Calu3 (cell line): Measurements from ENCODE around the gene AMBRA1. TPM values are rescaled to one million over a fixed set of nuclear protein-coding genes. Genes with fewer than 3 reads are reported as not detected.
A peak's percentile ranks its signal among the peaks of the same experiment; 100 is the strongest.

Experiments used
- BruUV-seq: library from RNA; stranded (reverse); fragments of 400-500 nt; replicated peaks from 2 replicates; lab custom pipeline; 2021; lab: Mats Ljungman, UMichigan
- CTCF ChIA-PET: fragments of 300-600 bp; sonication (Branson Sonifier 250); formaldehyde crosslinking; loops from one replicate; lab custom pipeline; 2022; ENCODE audit warnings: antibody characterized with exemption; lab: Charles Lee
- DNase-seq: peaks from one replicate; pipeline ENCODE4 v3.0.0; 2022
- H3K27ac Mint-ChIP-seq: one replicate; pipeline ENCODE4 v1.8.0; 2022; ENCODE audit warnings: mixed read lengths; ENCODE audit not compliant: unreplicated experiment
- H3K27me3 Mint-ChIP-seq: one replicate; pipeline ENCODE4 v1.8.0; 2022; ENCODE audit warnings: mixed read lengths; ENCODE audit not compliant: unreplicated experiment
- H3K36me3 Mint-ChIP-seq: one replicate; pipeline ENCODE4 v1.8.0; 2022; ENCODE audit warnings: mild to moderate bottlenecking, moderate library complexity, mixed read lengths; ENCODE audit not compliant: insufficient read depth, unreplicated experiment
- H3K4me1 Mint-ChIP-seq: one replicate; pipeline ENCODE4 v1.8.0; 2022; ENCODE audit warnings: mild to moderate bottlenecking, low read depth, mixed read lengths; ENCODE audit not compliant: unreplicated experiment
- H3K4me3 Mint-ChIP-seq: one replicate; pipeline ENCODE4 v1.8.0; 2022; ENCODE audit warnings: mild to moderate bottlenecking, low read depth, moderate library complexity, mixed read lengths; ENCODE audit not compliant: unreplicated experiment
- H3K9me3 Mint-ChIP-seq: one replicate; pipeline ENCODE4 v1.8.0; 2022; ENCODE audit warnings: low read depth, mixed read lengths; ENCODE audit not compliant: unreplicated experiment
- CTCF ChIP-seq: fragments of 200-600 bp; IDR thresholded peaks from one replicate; pipeline ENCODE4 v1.8.0; 2022; ENCODE audit warnings: antibody characterized with exemption; ENCODE audit not compliant: unreplicated experiment
- intact Hi-C: fragments of 100-400 bp; cut with micrococcal nuclease; formaldehyde crosslinking; loops from one replicate; pipeline ENCODE4 v1.10.0; 2022; ENCODE audit not compliant: unreplicated experiment
- total RNA-seq: library from RNA; stranded (reverse); gene quantifications from 2 replicates; pipeline ENCODE4 v1.2.3, GENCODE V29; 2022

The AMBRA1 gene
- total RNA-seq, 1 experiment from 2014 or later = 35.0 TPM

- CTCF ChIA-PET = no interaction called here
- Mint-ChIP-seq H3K27me3 (no peaks in the 10 kb centered on the region), H3K9me3 (no peaks in the 10 kb centered on the region), H3K4me1 (no peaks in the 10 kb centered on the region), H3K27ac (no peak overlapping the region), H3K36me3 (peaks cover 16% of the 10 kb centered on the region), H3K4me3 (no peak overlapping the region)
- no peak for TF ChIP-seq CTCF
- DNase-seq = no peak
- intact Hi-C loops = loop anchor here (5.0 kb wide), 1 partner anchor 46 kb away; no protein-coding TSS in a partner anchor
- BruUV-seq = no TSS peak
These were observed 102.0 kb downstream of the AMBRA1 start for GRCh38 chr11:46491661-46492330.

GRCh38 chr11:46490666-46491065 is 103.2 kb downstream of the AMBRA1 start:
- no peak for TF ChIP-seq CTCF
- H3K36me3 Mint-ChIP-seq = peaks cover 16% of the 10 kb centered on the region
- H3K4me1 Mint-ChIP-seq = no peaks in the 10 kb centered on the region
- no peak for DNase-seq
- intact Hi-C loops = loop anchor here (5.0 kb wide), 1 partner anchor 47 kb away; no protein-coding TSS in a partner anchor
- H3K27ac Mint-ChIP-seq = no peak overlapping the region
- H3K27me3 Mint-ChIP-seq = no peaks in the 10 kb centered on the region
- CTCF ChIA-PET = interaction anchor here (0.7 to 1.5 kb wide), 8 partner anchors 10 to 127 kb away, joined by 3 to 12 read pairs (median 4); partner anchors contain the start of genes AMBRA1 and ATG13
- no TSS peak for BruUV-seq
- no peaks in the 10 kb centered on the region for H3K9me3 Mint-ChIP-seq
- H3K4me3 Mint-ChIP-seq = no peak overlapping the region

- CTCF ChIA-PET = interaction anchor here (0.6 to 1.5 kb wide), 12 partner anchors 10 to 288 kb away, joined by 3 to 12 read pairs (median 4); partner anchors contain the start of genes AMBRA1 and ATG13
- Mint-ChIP-seq H3K36me3 (peaks cover 16% of the 10 kb centered on the region), H3K4me1 (no peaks in the 10 kb centered on the region), H3K27ac (no peak overlapping the region), H3K4me3 (no peak overlapping the region), H3K9me3 (no peaks in the 10 kb centered on the region), H3K27me3 (no peaks in the 10 kb centered on the region)
- TF ChIP-seq CTCF = peak; percentile 47
- peak; percentile 48 for DNase-seq
- no TSS peak for BruUV-seq
- intact Hi-C loops = loop anchor here (5.0 kb wide), 1 partner anchor 47 kb away; no protein-coding TSS in a partner anchor
These were observed 103.9 kb downstream of the AMBRA1 start for GRCh38 chr11:46489656-46490560.

GRCh38 chr11:46485856-46486443 is 107.9 kb downstream of the AMBRA1 start:
- H3K27ac Mint-ChIP-seq = no peak overlapping the region
- intact Hi-C loops = no loop called here
- BruUV-seq = no TSS peak
- no peaks in the 10 kb centered on the region for H3K4me1 Mint-ChIP-seq
- DNase-seq = no peak
- no peak overlapping the region for H3K4me3 Mint-ChIP-seq
- peaks cover 16% of the 10 kb centered on the region for H3K36me3 Mint-ChIP-seq
- CTCF ChIA-PET = no interaction called here
- H3K9me3 Mint-ChIP-seq = no peaks in the 10 kb centered on the region
- no peak for TF ChIP-seq CTCF
- H3K27me3 Mint-ChIP-seq = no peaks in the 10 kb centered on the region
